LoVo (cell line): ENCODE data around the gene LANCL3.
A peak's percentile ranks its signal among the peaks of the same experiment; 100 is the strongest.

ENCODE experiments used
- DNase-seq: peaks from one replicate; pipeline ENCODE4 v3.0.0-alpha.2; 2016; ENCODE audit warnings: low spot score

Gene LANCL3

GRCh38 chrX:37684426-37684825 lies 113.0 kb downstream of the LANCL3 start:
- DNase-seq, result no peak

GRCh38 chrX:37684973-37685372 lies 113.5 kb downstream of the LANCL3 start:
- peak; percentile 41 for DNase-seq

GRCh38 chrX:37685381-37686359 lies 114.2 kb downstream of the LANCL3 start, which contains the start of gene XK:
Gene XK, plus strand, starts transcription at chrX:37685791. Its CDS starts 171 bp downstream, at chrX:37685962.
- DNase-seq, result peak; percentile 58

- DNase-seq, result peak; percentile 2
Observed at GRCh38 chrX:37686369-37686995, 115.0 kb downstream of the LANCL3 start.

GRCh38 chrX:37686996-37687395 lies 115.5 kb downstream of the LANCL3 start:
- no peak for DNase-seq

- DNase-seq, result no peak
Observed at GRCh38 chrX:37690119-37690518, 118.7 kb downstream of the LANCL3 start.

- no peak for DNase-seq
Observed at GRCh38 chrX:37692918-37693317, 121.5 kb downstream of the LANCL3 start.

GRCh38 chrX:37697169-37697760 lies 125.8 kb downstream of the LANCL3 start:
- DNase-seq, result no peak

GRCh38 chrX:37701588-37701987 lies 130.1 kb downstream of the LANCL3 start:
- no peak for DNase-seq

GRCh38 chrX:37711991-37712390 lies 140.5 kb downstream of the LANCL3 start:
- DNase-seq, result no peak

- no peak for DNase-seq
Observed at GRCh38 chrX:37712458-37712857, 141.0 kb downstream of the LANCL3 start.

GRCh38 chrX:37714479-37714878 lies 143.0 kb downstream of the LANCL3 start:
- DNase-seq, result no peak

- DNase-seq, result no peak
Observed at GRCh38 chrX:37716602-37717001, 145.1 kb downstream of the LANCL3 start.

- DNase-seq, result no peak
Observed at GRCh38 chrX:37717708-37718107, 146.2 kb downstream of the LANCL3 start.

GRCh38 chrX:37722595-37722994 lies 151.1 kb downstream of the LANCL3 start:
- no peak for DNase-seq

GRCh38 chrX:37726346-37726745 lies 154.9 kb downstream of the LANCL3 start:
- DNase-seq, result no peak
